ENCODE results near the gene RALGDS.

DNA sequence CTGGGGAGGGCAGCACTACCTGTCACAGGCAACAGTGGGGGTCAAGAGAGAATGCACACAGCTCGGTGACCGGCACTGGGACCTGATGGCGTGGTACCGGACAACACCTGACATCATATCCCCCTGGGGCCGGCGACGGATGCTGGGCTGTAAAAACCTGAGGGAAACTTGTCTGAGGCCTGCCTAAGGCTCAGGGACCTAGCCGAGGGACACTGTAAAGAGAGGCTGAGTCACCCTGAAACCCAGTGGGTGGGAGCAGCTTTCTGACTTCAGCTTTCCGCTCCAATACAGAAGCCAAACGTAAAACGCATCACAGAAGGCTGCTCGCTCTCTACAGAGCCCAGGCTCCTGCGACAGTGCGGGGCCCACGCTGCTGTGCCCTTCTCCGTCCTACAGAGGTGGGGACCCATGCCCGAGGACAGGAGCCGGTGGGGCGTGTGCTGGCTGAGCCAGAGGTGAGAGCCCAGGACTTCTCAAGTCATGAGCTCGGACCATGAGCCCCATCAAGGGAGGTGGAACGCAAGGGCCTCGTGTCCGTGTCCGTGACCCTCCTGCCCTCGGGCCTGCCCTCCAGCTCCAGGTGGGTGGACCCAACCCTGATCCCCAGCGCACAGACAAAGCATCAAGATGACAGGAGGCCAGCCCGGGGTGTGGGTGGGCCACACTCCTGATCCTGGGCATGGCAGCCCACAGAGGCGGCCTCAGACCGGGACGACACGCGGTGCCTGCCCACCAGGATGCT lies 5.3 kb downstream of the RALGDS start:
- TF ChIP-seq ZNF776 (CRISPR knock-in tag; IDR thresholded peaks at IDR 0.05), result no peak
- no peak for TF ChIP-seq HDAC1 (CRISPR knock-in tag; IDR thresholded peaks at IDR 0.05)
- no peak for TF ChIP-seq ZNF180 (CRISPR knock-in tag; IDR thresholded peaks at IDR 0.05; ENCODE audit: borderline replicate concordance, low read depth)
- TF ChIP-seq, protein P1, sequence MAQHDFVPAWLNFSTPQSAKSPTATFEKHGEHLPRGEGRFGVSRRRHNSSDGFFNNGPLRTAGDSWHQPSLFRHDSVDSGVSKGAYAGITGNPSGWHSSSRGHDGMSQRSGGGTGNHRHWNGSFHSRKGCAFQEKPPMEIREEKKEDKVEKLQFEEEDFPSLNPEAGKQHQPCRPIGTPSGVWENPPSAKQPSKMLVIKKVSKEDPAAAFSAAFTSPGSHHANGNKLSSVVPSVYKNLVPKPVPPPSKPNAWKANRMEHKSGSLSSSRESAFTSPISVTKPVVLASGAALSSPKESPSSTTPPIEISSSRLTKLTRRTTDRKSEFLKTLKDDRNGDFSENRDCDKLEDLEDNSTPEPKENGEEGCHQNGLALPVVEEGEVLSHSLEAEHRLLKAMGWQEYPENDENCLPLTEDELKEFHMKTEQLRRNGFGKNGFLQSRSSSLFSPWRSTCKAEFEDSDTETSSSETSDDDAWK (CRISPR knock-in tag; IDR thresholded peaks at IDR 0.05), result no peak
- TF ChIP-seq ZNF274 (CRISPR knock-in tag; IDR thresholded peaks at IDR 0.05), result no peak
- TF ChIP-seq, protein P2, sequence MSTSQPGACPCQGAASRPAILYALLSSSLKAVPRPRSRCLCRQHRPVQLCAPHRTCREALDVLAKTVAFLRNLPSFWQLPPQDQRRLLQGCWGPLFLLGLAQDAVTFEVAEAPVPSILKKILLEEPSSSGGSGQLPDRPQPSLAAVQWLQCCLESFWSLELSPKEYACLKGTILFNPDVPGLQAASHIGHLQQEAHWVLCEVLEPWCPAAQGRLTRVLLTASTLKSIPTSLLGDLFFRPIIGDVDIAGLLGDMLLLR (CRISPR knock-in tag; IDR thresholded peaks at IDR 0.05), result no peak
- TF ChIP-seq RAD21 (CRISPR knock-in tag; IDR thresholded peaks at IDR 0.05), result no peak
- no peak for TF ChIP-seq KLF12 (CRISPR knock-in tag; IDR thresholded peaks at IDR 0.05; ENCODE audit: borderline replicate concordance)
- no peak for TF ChIP-seq UBTF (CRISPR knock-in tag; IDR thresholded peaks at IDR 0.05)
- TF ChIP-seq, protein P3, sequence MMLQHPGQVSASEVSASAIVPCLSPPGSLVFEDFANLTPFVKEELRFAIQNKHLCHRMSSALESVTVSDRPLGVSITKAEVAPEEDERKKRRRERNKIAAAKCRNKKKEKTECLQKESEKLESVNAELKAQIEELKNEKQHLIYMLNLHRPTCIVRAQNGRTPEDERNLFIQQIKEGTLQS (CRISPR knock-in tag; IDR thresholded peaks at IDR 0.05), result no peak
- no peak for TF ChIP-seq SUZ12 (IDR thresholded peaks at IDR 0.05; ENCODE audit: low read depth, low read length)
- no peak for TF ChIP-seq AGO1 (IDR thresholded peaks at IDR 0.05; ENCODE audit: low read depth, low read length, poor library complexity, severe bottlenecking)
